Stimulated activated CD8-positive, alpha-beta memory T cell treated with anti-CD3 and anti-CD28 coated beads, Interleukin-15, amount 100 ng/mL, for 4 hours (primary cell): ENCODE data around the gene MACF1.

Experiments
- DNase-seq, 2 donors: peaks; one replicate each; pipeline ENCODE4 v3.0.0-alpha.2; 2020; ENCODE audit warnings: low read depth in 2 of 2

The MACF1 gene

GRCh38 chr1:39266792-39267191 is 62.3 kb downstream of the MACF1 start:
- no peak for DNase-seq

- no peak for DNase-seq
These were observed 63.7 kb downstream of the MACF1 start for GRCh38 chr1:39268112-39268581.

GRCh38 chr1:39268906-39269305 is 64.4 kb downstream of the MACF1 start:
- no peak for DNase-seq

GRCh38 chr1:39269349-39269748 is 64.9 kb downstream of the MACF1 start:
- no peak for DNase-seq

- no peak for DNase-seq
These were observed 65.4 kb downstream of the MACF1 start for GRCh38 chr1:39269791-39270342.

- no peak for DNase-seq
These were observed 65.9 kb downstream of the MACF1 start for GRCh38 chr1:39270368-39270767.

- no peak for DNase-seq
These were observed 67.7 kb downstream of the MACF1 start for GRCh38 chr1:39272027-39272797.

- DNase-seq, result no peak
These were observed 68.4 kb downstream of the MACF1 start for GRCh38 chr1:39272798-39273469.

GRCh38 chr1:39275836-39276507 is 71.5 kb downstream of the MACF1 start:
- no peak for DNase-seq

- no peak for DNase-seq
These were observed 73.4 kb downstream of the MACF1 start for GRCh38 chr1:39277879-39278278.

- DNase-seq, result no peak
These were observed 78.2 kb downstream of the MACF1 start for GRCh38 chr1:39282537-39283216.

- no peak for DNase-seq
These were observed 79.4 kb downstream of the MACF1 start for GRCh38 chr1:39283858-39284257.

- DNase-seq, result no peak
These were observed 83.0 kb downstream of the MACF1 start for GRCh38 chr1:39287541-39287940.

GRCh38 chr1:39288735-39289465 is 84.4 kb downstream of the MACF1 start:
- DNase-seq, result no peak

GRCh38 chr1:39292401-39292800 is 87.9 kb downstream of the MACF1 start:
- no peak for DNase-seq

GRCh38 chr1:39293375-39294070 is 89.0 kb downstream of the MACF1 start:
- DNase-seq, result no peak

- no peak for DNase-seq
These were observed 90.0 kb downstream of the MACF1 start for GRCh38 chr1:39294531-39294930.

GRCh38 chr1:39295901-39296300 is 91.4 kb downstream of the MACF1 start:
- DNase-seq, result no peak

GRCh38 chr1:39297551-39297950 is 93.1 kb downstream of the MACF1 start:
- DNase-seq, result no peak

- no peak for DNase-seq
These were observed 97.1 kb downstream of the MACF1 start for GRCh38 chr1:39301606-39302005.

GRCh38 chr1:39305555-39305954 is 101.1 kb downstream of the MACF1 start:
- DNase-seq, result no peak
